HCT116 (cell line): ENCODE results near the gene MAP3K10. TPM values are rescaled to one million over a fixed set of nuclear protein-coding genes. Genes with fewer than 3 reads are reported as not detected.

Source experiments
- ATAC-seq: fragments of 200-7000 bp; cut with Tn5 transposase; 2 replicates; pipeline ENCODE4 v1.9.1; 2020; ENCODE audit warnings: mild to moderate bottlenecking, moderate library complexity
- BruUV-seq: library from RNA; stranded (reverse); fragments of 400-500 nt; replicated peaks from 2 replicates; lab custom pipeline; 2021; lab: Mats Ljungman, UMichigan
- CTCF ChIA-PET: fragments of 300-600 bp; sonication (Branson Sonifier 250); formaldehyde crosslinking; loops from one replicate; lab custom pipeline; 2021; ENCODE audit warnings: antibody characterized with exemption; lab: Charles Lee
- POLR2A ChIA-PET: fragments of 300-600, 350-600 bp; sonication (Branson Sonifier 250); formaldehyde crosslinking; loops from one replicate; lab custom pipeline; 2021; ENCODE audit warnings: antibody characterized with exemption; lab: Charles Lee
- RAD21 ChIA-PET, 2 experiments: fragments of 300-600 bp; sonication (Branson Sonifier 250); formaldehyde crosslinking; loops; one replicate each; lab custom pipeline; 2023; ENCODE audit warnings: low total read pairs in 2 of 2; ENCODE audit not compliant: uncharacterized antibody in 2 of 2, unreplicated experiment in 2 of 2, low non-redundant PET in 1 of 2; lab: Charles Lee
- DNase-seq: peaks from one replicate; pipeline ENCODE4 v3.0.0-alpha.2; 2010; ENCODE audit warnings: low read depth, low spot score
- H2AFZ ChIP-seq: fragments of 200-600 bp; shearing (Covaris generic), sonication (generic); 2 replicates; pipeline ENCODE4 v1.6.1; 2017; ENCODE audit warnings: low read depth, mixed run types, mixed read lengths, antibody characterized with exemption, low read length; ENCODE audit not compliant: poor library complexity, severe bottlenecking
- H3K27ac ChIP-seq: 2 replicates; pipeline ENCODE4 v1.5.1; 2012; ENCODE audit warnings: low read depth, low read length
- H3K27me3 ChIP-seq: fragments of 200-600 bp; sonication (generic); 2 replicates; pipeline ENCODE4 v1.6.1; 2016; ENCODE audit warnings: mixed run types, low read length, mixed read lengths; ENCODE audit not compliant: insufficient read depth
- H3K36me3 ChIP-seq, 2 experiments: fragments of 200-500 bp in 1 of 2; fragments of 200-600 bp in 1 of 2; sonication (Bioruptor generic) in 1 of 2; sonication (generic) in 1 of 2; 2 replicates each; pipeline versions ENCODE4 v1.5.1 to v1.6.1; 2014 to 2016; ENCODE audit warnings: low read length in 2 of 2, inconsistent platforms in 1 of 2, mixed read lengths in 1 of 2, mixed run types in 1 of 2; ENCODE audit not compliant: insufficient read depth in 2 of 2, control insufficient read depth in 1 of 2
- H3K4me1 ChIP-seq, 2 experiments: fragments of 200-600 bp in 1 of 2; sonication (generic) in 1 of 2; 2 replicates each; pipeline versions ENCODE4 v1.5.1 to v1.6.1; 2012 to 2017; ENCODE audit warnings: low read length in 2 of 2, inconsistent platforms in 1 of 2, mild to moderate bottlenecking in 1 of 2, mixed read lengths in 1 of 2, mixed run types in 1 of 2, moderate library complexity in 1 of 2; ENCODE audit not compliant: insufficient read depth in 2 of 2, control insufficient read depth in 1 of 2
- H3K4me2 ChIP-seq: fragments of 200-600 bp; sonication (generic); 2 replicates; pipeline ENCODE4 v1.6.1; 2017; ENCODE audit warnings: mixed run types, low read length, mixed read lengths
- H3K4me3 ChIP-seq, 2 experiments: fragments of 200-600 bp in 1 of 2; sonication (generic) in 1 of 2; replicated peaks in 1 of 2; 2 replicates each; pipeline ENCODE4 v1.5.1; 2011 to 2016; ENCODE audit warnings: low read length in 2 of 2, control low read depth in 1 of 2, low read depth in 1 of 2, mild to moderate bottlenecking in 1 of 2, mixed read lengths in 1 of 2, mixed run types in 1 of 2
- H3K79me2 ChIP-seq: fragments of 200-600 bp; sonication (generic); 2 replicates; pipeline ENCODE4 v1.6.1; 2017; ENCODE audit warnings: mild to moderate bottlenecking, mixed run types, low read length, moderate library complexity, mixed read lengths; ENCODE audit not compliant: insufficient read depth
- H3K9ac ChIP-seq: fragments of 200-600 bp; sonication (generic); 2 replicates; pipeline ENCODE4 v1.6.1; 2016; ENCODE audit warnings: low read length, mixed read lengths
- H3K9me2 ChIP-seq: fragments of 200-600 bp; sonication (generic), shearing (Covaris generic); 2 replicates; pipeline ENCODE4 v1.6.1; 2017; ENCODE audit warnings: mixed run types, mild to moderate bottlenecking, moderate library complexity; ENCODE audit not compliant: insufficient read depth
- H3K9me3 ChIP-seq, 2 experiments: fragments of 200-500 bp in 1 of 2; fragments of 200-600 bp in 1 of 2; sonication (Bioruptor generic) in 1 of 2; sonication (generic) in 1 of 2; 2 replicates each; pipeline ENCODE4 v1.6.1; 2014 to 2017; ENCODE audit warnings: low read length in 2 of 2, mixed read lengths in 2 of 2, inconsistent platforms in 1 of 2, low read depth in 1 of 2, mild to moderate bottlenecking in 1 of 2, mixed run types in 1 of 2, moderate library complexity in 1 of 2; ENCODE audit not compliant: control insufficient read depth in 1 of 2, insufficient read depth in 1 of 2
- H4K20me1 ChIP-seq: fragments of 200-600 bp; sonication (generic), shearing (Covaris generic); 2 replicates; pipeline ENCODE4 v1.6.1; 2017; ENCODE audit warnings: mixed run types, mild to moderate bottlenecking, moderate library complexity; ENCODE audit not compliant: insufficient read depth
- CBX3 ChIP-seq: IDR thresholded peaks from 2 replicates; pipeline ENCODE4 v1.6.1; 2012; ENCODE audit warnings: low read depth
- EGR1 ChIP-seq: IDR thresholded peaks from 2 replicates; pipeline ENCODE4 v1.6.1; 2012; ENCODE audit warnings: low read depth
- EZH2 ChIP-seq: fragments of 200-600 bp; sonication (generic); IDR thresholded peaks from 2 replicates; pipeline ENCODE4 v1.6.1; 2017; ENCODE audit warnings: antibody characterized with exemption, mixed run types
- POLR2AphosphoS5 ChIP-seq: IDR thresholded peaks from 2 replicates; pipeline ENCODE4 v1.6.1; 2011; ENCODE audit warnings: mild to moderate bottlenecking, low read depth, low read length, moderate library complexity
- RAD21 ChIP-seq: IDR thresholded peaks from 2 replicates; pipeline ENCODE4 v1.6.1; 2012; ENCODE audit warnings: low read depth, mild to moderate bottlenecking
- SIN3A ChIP-seq: IDR thresholded peaks from 2 replicates; pipeline ENCODE4 v1.6.1; 2012; ENCODE audit warnings: low read depth
- TCF7L2 ChIP-seq: IDR thresholded peaks from 2 replicates; pipeline ENCODE4 v1.7.0; 2011; ENCODE audit warnings: borderline replicate concordance, inconsistent platforms; ENCODE audit not compliant: insufficient read depth, insufficient read length; ENCODE audit errors: extremely low read depth
- ZFX ChIP-seq: fragments of 450-650 bp; IDR thresholded peaks from 2 replicates; pipeline ENCODE4 v1.6.1; 2017
- ZNF274 ChIP-seq: fragments of 200-500 bp; sonication (Bioruptor generic); IDR thresholded peaks from 2 replicates; pipeline ENCODE4 v1.6.1; 2014; ENCODE audit warnings: mild to moderate bottlenecking, low read depth, low read length, inconsistent platforms
- intact Hi-C: fragments of 100-400 bp; cut with micrococcal nuclease; formaldehyde crosslinking; loops from 2 replicates; pipeline ENCODE4 v1.10.0; 2022
- total RNA-seq: library from RNA; stranded (reverse); gene quantifications from one replicate; pipeline ENCODE4 v1.2.1, GENCODE V29; 2021; ENCODE audit not compliant: unreplicated experiment
- TF ChIP-seq, protein P1 (sequence below): IDR thresholded peaks from 2 replicates; pipeline ENCODE4 v1.6.1; 2012; ENCODE audit warnings: low read depth
- TF ChIP-seq, protein P2 (sequence below), 3 experiments: fragments of 200-600 bp in 1 of 3; sonication (generic) in 1 of 3; IDR thresholded peaks in 2 of 3; conservative IDR thresholded peaks in 1 of 3; 2 replicates each; pipeline ENCODE4 v1.5.1; 2012 to 2017; ENCODE audit warnings: low read depth in 2 of 3, low read length in 2 of 3, antibody characterized with exemption in 1 of 3, borderline replicate concordance in 1 of 3, control low read depth in 1 of 3, mild to moderate bottlenecking in 1 of 3, mixed read lengths in 1 of 3, mixed run types in 1 of 3, moderate library complexity in 1 of 3; ENCODE audit not compliant: insufficient read depth in 1 of 3
- TF ChIP-seq, protein P3 (sequence below): IDR thresholded peaks from 2 replicates; pipeline ENCODE4 v1.6.1; 2012

Gene MAP3K10
- total RNA-seq, 1 experiment from 2014 or later: 17.3 TPM

DNA sequence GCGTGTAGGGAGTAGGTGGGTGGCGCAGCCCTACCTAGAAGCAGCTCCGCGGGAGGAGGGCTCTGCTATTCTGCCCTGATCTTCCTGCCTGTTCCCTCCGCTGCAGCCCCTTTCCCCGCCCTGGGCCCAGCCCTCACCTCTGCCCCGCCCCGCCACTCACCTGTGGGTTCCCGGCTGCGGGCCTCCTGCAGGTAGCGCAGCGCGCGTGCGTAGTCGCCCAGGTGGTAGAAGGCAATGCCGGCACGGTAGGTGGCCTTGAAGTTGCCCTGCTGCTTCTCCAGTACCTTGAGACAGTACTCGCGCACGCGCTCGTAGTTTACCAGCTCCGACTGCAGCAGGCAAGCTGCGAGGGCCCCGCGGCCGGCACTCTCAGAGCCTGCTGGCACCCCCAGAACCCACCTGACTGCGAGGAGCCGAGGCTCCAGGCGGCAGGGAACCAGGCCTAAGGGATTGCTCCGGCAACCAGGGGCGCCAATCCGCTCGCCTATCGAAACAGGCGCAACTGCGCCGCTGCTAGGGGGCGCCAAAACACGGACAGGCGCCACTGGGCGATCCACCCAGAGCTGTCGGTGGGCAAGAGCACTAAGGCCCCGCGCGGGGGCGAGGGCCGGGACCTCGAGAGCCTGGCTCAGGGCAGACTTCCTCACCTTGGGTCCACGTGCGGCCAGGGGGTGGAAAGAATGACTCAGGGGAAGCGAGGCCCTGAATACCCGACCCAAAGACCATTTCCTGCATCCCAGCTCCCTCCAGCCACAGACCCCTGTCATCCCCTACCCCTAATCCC is 26.0 kb downstream of the MAP3K10 start:
- peaks cover 31 to 56% of the 10 kb centered on the region in 2 experiments for H3K4me1 ChIP-seq
- no peaks in the 10 kb centered on the region for H3K79me2 ChIP-seq
- CTCF ChIA-PET: interaction anchor here (0.7 to 2.9 kb wide), 16 partner anchors 11 to 247 kb away, joined by 3 to 19 read pairs (median 6); partner anchors contain the start of genes MAP3K10, PSMC4 and SERTAD1
- H3K36me3 ChIP-seq: no peaks in the 10 kb centered on the region
- intact Hi-C loops: no loop called here
- no peaks in the 10 kb centered on the region for H3K27me3 ChIP-seq
- H4K20me1 ChIP-seq: no peaks in the 10 kb centered on the region
- peak overlapping the region; percentile 52 to 59 for H3K4me3 ChIP-seq
- H2AFZ ChIP-seq: peak overlapping the region; percentile 33
- DNase-seq (peak; percentile 69), ATAC-seq (peak; percentile 78)
- H3K9ac ChIP-seq: peak overlapping the region; percentile 77
- TF ChIP-seq SIN3A: no peak
- TF ChIP-seq CBX3: peak; percentile 53; the same call in 1 of the 2 replicates
- peak; percentile 58 for TF ChIP-seq POLR2AphosphoS5
- TF ChIP-seq, protein P1, sequence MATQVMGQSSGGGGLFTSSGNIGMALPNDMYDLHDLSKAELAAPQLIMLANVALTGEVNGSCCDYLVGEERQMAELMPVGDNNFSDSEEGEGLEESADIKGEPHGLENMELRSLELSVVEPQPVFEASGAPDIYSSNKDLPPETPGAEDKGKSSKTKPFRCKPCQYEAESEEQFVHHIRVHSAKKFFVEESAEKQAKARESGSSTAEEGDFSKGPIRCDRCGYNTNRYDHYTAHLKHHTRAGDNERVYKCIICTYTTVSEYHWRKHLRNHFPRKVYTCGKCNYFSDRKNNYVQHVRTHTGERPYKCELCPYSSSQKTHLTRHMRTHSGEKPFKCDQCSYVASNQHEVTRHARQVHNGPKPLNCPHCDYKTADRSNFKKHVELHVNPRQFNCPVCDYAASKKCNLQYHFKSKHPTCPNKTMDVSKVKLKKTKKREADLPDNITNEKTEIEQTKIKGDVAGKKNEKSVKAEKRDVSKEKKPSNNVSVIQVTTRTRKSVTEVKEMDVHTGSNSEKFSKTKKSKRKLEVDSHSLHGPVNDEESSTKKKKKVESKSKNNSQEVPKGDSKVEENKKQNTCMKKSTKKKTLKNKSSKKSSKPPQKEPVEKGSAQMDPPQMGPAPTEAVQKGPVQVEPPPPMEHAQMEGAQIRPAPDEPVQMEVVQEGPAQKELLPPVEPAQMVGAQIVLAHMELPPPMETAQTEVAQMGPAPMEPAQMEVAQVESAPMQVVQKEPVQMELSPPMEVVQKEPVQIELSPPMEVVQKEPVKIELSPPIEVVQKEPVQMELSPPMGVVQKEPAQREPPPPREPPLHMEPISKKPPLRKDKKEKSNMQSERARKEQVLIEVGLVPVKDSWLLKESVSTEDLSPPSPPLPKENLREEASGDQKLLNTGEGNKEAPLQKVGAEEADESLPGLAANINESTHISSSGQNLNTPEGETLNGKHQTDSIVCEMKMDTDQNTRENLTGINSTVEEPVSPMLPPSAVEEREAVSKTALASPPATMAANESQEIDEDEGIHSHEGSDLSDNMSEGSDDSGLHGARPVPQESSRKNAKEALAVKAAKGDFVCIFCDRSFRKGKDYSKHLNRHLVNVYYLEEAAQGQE: no peak
- TF ChIP-seq EGR1: peak; percentile 55
- no peak for TF ChIP-seq ZNF274
- TF ChIP-seq, protein P2, sequence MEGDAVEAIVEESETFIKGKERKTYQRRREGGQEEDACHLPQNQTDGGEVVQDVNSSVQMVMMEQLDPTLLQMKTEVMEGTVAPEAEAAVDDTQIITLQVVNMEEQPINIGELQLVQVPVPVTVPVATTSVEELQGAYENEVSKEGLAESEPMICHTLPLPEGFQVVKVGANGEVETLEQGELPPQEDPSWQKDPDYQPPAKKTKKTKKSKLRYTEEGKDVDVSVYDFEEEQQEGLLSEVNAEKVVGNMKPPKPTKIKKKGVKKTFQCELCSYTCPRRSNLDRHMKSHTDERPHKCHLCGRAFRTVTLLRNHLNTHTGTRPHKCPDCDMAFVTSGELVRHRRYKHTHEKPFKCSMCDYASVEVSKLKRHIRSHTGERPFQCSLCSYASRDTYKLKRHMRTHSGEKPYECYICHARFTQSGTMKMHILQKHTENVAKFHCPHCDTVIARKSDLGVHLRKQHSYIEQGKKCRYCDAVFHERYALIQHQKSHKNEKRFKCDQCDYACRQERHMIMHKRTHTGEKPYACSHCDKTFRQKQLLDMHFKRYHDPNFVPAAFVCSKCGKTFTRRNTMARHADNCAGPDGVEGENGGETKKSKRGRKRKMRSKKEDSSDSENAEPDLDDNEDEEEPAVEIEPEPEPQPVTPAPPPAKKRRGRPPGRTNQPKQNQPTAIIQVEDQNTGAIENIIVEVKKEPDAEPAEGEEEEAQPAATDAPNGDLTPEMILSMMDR (IDR thresholded peaks at IDR 0.05 in 2 of 3, conservative IDR thresholded peaks at IDR 0.05 in 1 of 3; ENCODE audit: borderline replicate concordance in 1 of 3, insufficient read depth in 1 of 3, low read depth in 2 of 3, low read length in 2 of 3): peak; percentile 89 to 99 (median 97)
- peak; percentile 85; the same call in 1 of the 2 replicates for TF ChIP-seq ZFX
- TF ChIP-seq RAD21: peak; percentile 47
- TF ChIP-seq EZH2: no peak
- TF ChIP-seq, protein P3, sequence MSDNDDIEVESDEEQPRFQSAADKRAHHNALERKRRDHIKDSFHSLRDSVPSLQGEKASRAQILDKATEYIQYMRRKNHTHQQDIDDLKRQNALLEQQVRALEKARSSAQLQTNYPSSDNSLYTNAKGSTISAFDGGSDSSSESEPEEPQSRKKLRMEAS: peak; percentile 78
- peak; percentile 37 for TF ChIP-seq TCF7L2
- no peaks in the 10 kb centered on the region for H3K9me2 ChIP-seq
- peak overlapping the region; percentile 87 for H3K27ac ChIP-seq
- no peaks in the 10 kb centered on the region for H3K9me3 ChIP-seq
- H3K4me2 ChIP-seq: peak overlapping the region; percentile 91
- RAD21 ChIA-PET: no interaction called here
- BruUV-seq: TSS peak; percentile 68
- POLR2A ChIA-PET: interaction anchor here (0.8 to 1.8 kb wide), 3 partner anchors 16 to 69 kb away, joined by 3 to 6 read pairs (median 4); no protein-coding TSS in a partner anchor
